GM12865 (cell line): ENCODE results near the gene GTF2A1L.

ENCODE experiments used
- DNase-seq: peaks from one replicate; pipeline ENCODE4 v3.0.0; 2010; ENCODE audit warnings: low read depth
- H3K4me3 ChIP-seq: 2 replicates; pipeline ENCODE4 v1.5.1; 2011; ENCODE audit warnings: mild to moderate bottlenecking, low read depth, low read length, control low read depth
- CTCF ChIP-seq: IDR thresholded peaks from 2 replicates; pipeline ENCODE4 v1.5.1; 2011; ENCODE audit warnings: low read length, control low read depth, low read depth, inconsistent platforms; ENCODE audit not compliant: insufficient read depth; ENCODE audit errors: missing control alignments

GTF2A1L gene

GRCh38 chr2:48721158-48721557 lies 103.5 kb downstream of the GTF2A1L start:
- TF ChIP-seq CTCF: no peak
- no peak for DNase-seq
- H3K4me3 ChIP-seq: no peak overlapping the region

GRCh38 chr2:48722391-48722790 lies 104.7 kb downstream of the GTF2A1L start:
- DNase-seq: no peak
- no peak for TF ChIP-seq CTCF
- no peak overlapping the region for H3K4me3 ChIP-seq

- DNase-seq: no peak
- H3K4me3 ChIP-seq: no peak overlapping the region
- no peak for TF ChIP-seq CTCF
Observed at GRCh38 chr2:48723129-48723528, 105.5 kb downstream of the GTF2A1L start.

- DNase-seq: no peak
- TF ChIP-seq CTCF: no peak
Observed at GRCh38 chr2:48724278-48724677, 106.6 kb downstream of the GTF2A1L start.

GRCh38 chr2:48725696-48726494 lies 108.2 kb downstream of the GTF2A1L start:
- no peak for DNase-seq
- H3K4me3 ChIP-seq: no peak overlapping the region
- TF ChIP-seq CTCF: no peak

More at GRCh38 chr2:48724278-48724677, 106.6 kb downstream of the GTF2A1L start:
- H3K4me3 ChIP-seq: no peak overlapping the region

- no peak overlapping the region for H3K4me3 ChIP-seq
- DNase-seq: no peak
- TF ChIP-seq CTCF: no peak
Observed at GRCh38 chr2:48727560-48727959, 109.9 kb downstream of the GTF2A1L start.

GRCh38 chr2:48728295-48728694 lies 110.6 kb downstream of the GTF2A1L start:
- H3K4me3 ChIP-seq: no peak overlapping the region
- no peak for DNase-seq
- no peak for TF ChIP-seq CTCF
